GM18867 (cell line): Measurements from ENCODE around the gene C1QTNF9.
"Not testable (repeated sequence)": the region's sequence is repeated elsewhere in the genome, so short reads cannot be mapped to it uniquely, and the experiment has no call there.

ENCODE experiments used
- ATAC-seq: cut with Tn5 transposase; IDR thresholded peaks from one replicate; pipeline ENCODE4 v1.9.1; 2021; ENCODE audit warnings: mild to moderate bottlenecking, moderate library complexity; ENCODE audit not compliant: unreplicated experiment

Gene C1QTNF9

GRCh38 chr13:24281188-24282008 is 28.0 kb upstream of the C1QTNF9 start:
- no peak for ATAC-seq

DNA sequence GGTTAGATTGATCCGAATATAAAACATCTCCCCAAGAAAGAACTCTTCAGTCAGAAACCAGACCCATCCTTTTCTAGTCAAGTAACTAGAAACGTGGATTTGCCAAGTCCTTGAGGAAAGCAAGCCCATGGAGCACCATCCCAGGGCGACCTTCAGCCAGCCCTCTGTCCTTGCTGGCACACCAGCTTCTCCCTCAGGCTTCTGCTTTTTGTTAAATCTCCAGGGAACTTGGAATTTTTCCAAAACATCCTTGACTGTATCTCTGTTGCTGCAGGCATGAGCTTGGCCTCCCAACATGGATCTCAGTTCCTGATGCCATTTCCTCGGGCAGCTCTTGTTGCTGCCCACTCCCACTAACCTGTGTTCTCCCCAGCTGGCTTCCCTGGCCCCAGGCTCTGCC is 27.1 kb upstream of the C1QTNF9 start:
- no peak for ATAC-seq

GRCh38 chr13:24284889-24285565 is 24.4 kb upstream of the C1QTNF9 start:
- ATAC-seq = no peak

DNA sequence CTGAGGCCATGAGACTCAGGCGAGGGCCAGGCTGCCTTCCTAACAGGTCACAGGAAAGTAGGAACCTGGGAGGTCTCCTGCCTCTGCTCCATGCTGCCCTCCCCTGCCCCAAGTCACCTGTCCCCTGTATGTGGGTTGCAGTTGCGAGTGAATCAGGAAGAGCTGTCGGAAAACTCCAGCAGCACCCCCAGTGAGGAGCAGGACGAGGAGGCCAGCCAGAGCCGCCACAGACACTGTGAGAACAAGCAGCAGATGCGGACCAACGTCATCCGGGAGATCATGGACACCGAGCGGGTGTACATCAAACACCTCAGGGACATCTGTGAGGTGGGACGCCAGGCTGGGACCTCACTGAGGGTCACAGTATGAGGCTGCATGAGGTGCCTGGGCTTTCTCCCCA is 22.8 kb upstream of the C1QTNF9 start:
- ATAC-seq = no peak

DNA sequence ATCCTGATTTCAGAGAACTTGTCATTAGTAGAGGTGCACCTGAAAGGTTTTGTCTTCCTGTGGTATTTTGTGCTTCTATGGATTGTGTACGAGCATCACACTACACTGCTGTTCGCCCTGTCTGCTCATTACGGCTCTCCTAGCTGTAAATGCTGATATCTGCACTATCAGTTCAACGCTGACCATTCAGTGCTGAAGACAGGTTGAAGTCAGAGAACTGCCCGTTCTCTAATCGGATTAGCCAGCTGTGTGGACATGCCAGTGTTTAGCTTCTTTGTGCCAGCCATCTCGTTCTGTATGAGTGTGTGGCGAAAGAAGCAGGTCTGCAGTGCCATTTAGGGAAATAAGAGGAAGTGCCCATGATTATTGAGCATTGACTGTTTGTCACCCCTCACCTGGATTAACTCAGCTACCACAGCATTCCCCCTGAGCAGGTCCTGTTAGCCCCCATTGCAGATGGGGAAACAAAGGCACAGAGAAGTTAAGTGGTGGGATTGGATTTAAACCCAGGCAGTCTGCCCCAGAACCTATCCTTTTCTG is 21.6 kb upstream of the C1QTNF9 start:
- no peak for ATAC-seq

- ATAC-seq = no peak
Observed at GRCh38 chr13:24288870-24289269, 20.5 kb upstream of the C1QTNF9 start.

DNA sequence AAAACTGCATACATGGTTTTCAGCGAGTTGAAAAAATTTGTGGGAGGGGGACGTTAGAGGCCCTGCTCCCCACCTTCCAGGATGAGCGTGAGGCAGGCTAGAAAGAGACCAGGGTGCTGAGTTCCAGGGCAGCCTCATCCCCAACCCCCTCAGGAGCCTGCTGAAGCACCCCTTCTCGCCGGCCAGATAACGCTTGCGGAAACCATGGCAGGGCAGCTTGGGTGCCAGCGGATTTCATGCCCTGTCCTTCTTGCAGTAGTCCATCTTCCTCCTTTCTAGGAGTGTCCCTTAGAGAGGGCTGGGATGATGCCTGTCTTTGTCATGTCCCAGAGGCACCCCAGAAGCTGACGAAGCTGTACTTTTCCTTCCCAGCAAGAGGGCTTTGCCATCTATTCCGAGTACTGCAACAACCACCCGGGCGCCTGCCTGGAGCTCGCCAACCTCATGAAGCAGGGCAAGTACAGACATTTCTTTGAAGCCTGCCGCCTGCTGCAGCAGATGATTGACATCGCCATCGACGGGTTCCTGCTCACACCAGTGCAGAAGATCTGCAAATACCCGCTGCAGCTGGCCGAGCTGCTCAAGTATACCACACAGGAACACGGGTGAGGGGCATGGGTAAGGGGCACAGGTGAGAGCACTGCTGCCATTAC is 19.0 kb upstream of the C1QTNF9 start:
- no peak for ATAC-seq

DNA sequence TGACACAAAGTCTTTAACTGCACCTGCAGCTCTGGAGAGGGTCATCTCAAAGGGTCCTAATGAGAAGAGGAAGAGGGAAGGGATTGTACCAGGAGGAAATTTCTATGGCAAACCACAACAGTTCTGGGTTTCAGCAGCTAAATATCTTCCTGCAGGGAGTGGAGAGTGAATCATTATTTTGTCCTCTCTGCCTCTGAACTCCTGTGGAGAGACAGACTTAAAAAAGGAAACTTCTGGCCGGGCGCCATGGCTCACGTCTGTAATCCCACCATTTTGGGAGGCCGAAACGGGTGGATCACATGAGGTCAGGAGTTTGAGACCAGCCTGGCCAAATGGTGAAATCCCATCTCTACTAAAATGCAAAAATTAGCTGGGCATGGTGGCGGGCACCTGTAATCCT is 16.9 kb upstream of the C1QTNF9 start:
- no peak for ATAC-seq

GRCh38 chr13:24293746-24294145 is 15.6 kb upstream of the C1QTNF9 start:
- no peak for ATAC-seq

GRCh38 chr13:24299488-24300114 is 9.8 kb upstream of the C1QTNF9 start:
- no peak for ATAC-seq

DNA sequence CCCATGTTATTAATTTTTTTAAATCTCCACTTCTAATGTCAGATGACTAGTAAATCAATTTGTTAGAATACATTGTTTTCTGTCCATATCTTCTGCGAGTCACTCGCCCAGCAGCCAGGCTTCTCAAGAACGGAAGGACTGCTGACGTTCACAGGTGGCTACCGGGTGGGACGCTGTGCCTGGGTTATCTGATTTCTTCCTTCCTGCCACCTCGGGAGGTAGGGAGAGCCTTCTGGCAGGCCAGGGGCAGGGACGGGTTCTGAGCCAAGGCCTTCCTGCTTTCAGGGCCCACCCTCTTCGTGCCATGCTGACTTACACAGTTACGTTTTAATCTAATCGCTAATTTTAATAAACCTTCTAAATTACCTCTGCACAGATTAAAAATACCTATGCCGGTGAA is 7.9 kb upstream of the C1QTNF9 start:
- no peak for ATAC-seq

GRCh38 chr13:24301911-24302310 is 7.5 kb upstream of the C1QTNF9 start:
- no peak for ATAC-seq

DNA sequence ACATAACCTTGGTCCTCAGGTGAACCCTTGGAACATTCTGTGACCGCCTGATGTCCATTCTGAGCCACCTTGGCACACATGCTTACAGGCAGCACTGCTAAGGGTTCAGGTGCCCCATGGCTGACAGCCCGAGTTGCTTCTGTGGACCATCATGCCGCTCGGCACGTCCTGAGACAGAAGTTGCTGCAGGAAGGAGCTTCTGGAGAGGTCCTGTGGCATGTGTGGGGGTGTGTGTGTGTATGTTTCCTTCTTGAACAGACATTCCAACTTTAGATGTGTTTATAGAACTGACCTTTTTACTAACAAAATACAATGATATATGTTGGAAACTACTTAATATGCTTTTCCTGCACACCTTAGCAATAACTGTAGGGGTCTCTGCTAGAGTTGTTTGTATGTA is 4.8 kb upstream of the C1QTNF9 start:
- ATAC-seq = no peak

DNA sequence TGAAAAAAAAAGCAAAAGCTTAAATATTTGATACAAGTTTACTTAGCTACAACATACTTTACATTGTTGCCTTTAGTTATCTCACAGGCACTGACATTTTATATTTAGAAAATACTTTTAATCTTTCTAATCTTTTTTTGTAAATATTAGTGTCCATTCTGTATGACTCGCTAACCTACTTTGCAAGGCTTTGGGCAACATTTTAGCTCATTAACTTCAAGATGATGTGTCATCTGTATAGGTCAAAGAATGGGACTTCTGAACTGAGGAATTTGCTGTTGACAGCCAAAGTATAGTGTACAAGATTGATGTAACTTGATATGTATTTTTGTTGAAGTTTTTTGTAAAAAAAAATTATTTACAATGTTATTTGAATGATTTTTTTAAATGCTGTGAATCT is 2.7 kb upstream of the C1QTNF9 start:
- ATAC-seq = no peak

DNA sequence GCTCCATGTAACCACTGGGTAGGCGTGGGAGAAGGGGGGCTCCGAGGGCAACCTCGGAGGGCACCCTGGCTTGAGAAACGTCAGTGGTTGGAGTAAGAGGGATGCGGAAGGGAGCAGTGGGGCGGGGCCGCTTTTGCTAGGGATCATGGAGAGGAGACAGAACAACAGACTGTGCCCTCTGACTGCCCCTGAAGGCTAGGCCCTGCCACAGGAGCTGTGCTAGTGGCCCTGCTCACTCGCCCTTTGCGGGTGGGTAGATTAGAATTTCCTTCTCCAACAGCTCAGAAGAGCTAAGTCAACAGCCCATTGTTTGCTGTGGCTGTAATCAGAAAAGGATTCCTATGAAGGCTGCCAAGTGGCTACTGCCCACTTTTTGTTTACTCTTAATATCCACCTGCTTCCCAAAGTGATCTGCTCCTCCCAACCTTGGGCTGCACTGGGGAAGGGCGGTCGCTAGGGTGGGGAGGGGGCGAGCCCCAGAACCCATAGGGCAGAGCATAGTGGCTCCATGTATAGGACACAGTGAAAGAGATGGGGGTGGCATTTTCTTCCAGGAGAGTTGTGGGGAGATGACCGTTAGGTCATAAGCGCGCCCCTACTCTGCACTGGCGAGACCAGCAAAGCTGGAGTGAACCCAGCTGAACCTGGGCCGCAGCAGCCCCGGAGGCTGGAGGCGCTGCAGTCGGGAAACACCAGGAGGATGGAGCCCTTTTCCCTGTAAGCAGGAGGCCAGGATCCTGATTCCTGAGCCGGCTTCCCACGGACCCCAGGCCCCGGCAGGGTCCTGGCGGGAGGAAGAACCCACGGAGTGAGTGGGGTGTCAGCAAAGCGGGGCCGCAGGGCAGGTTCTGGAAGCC is 1.9 kb upstream of the C1QTNF9 start:
- no peak for ATAC-seq

- no peak for ATAC-seq
Observed at GRCh38 chr13:24308068-24308445, 1.3 kb upstream of the C1QTNF9 start.

GRCh38 chr13:24308488-24309020 is 826 bp upstream of the C1QTNF9 start:
- no peak for ATAC-seq

DNA sequence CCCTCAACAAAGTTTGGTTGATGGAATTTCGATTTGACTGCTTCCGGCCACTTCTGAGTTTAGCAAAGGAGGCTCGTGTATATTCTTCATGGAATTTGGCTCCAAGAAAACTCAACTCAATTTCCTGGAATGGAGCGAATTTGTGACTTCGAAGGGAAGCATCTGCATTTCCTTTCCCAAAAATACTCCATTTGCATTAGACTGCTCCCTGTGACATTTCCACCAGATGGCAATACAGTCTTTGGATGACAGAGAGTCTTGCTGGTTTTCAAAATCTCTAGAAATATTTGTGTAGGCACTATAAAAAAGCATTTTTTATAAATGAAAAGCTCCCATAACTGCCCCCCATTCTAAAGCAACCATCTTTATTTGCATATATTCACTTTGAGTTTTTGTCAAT is 4.1 kb downstream of the C1QTNF9 start:
- no peak for ATAC-seq

GRCh38 chr13:24317835-24318234 is 8.5 kb downstream of the C1QTNF9 start:
- not testable (repeated sequence) for ATAC-seq

DNA sequence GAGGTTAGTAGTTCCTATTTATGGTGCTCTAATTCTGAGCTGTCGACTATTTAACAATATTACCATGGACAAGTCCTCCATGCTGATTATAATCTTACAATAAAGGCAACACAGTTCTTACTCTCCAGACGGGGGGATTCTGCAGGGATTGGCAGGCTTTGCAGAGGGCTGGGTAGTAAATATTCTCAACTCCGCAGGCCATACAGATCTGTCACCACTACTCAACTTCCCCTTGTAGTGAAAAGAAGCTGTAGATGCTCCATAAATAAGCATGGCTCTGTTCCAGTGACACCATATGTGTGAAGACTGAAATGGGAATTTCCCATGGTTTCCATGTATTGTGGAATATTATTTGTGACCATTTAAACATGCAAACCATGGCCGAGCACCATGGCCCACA is 9.5 kb downstream of the C1QTNF9 start:
- not testable (repeated sequence) for ATAC-seq
